ENCODE data around the gene PMM2. TPM values are rescaled to one million over a fixed set of nuclear protein-coding genes. Genes with fewer than 3 reads are reported as not detected.

PMM2 gene
- total and polyA plus RNA-seq, 2 donors (not counting 3 experiments of a cell fraction or from before 2014, with no cell fraction given): 29.0 to 61.3 TPM

DNA sequence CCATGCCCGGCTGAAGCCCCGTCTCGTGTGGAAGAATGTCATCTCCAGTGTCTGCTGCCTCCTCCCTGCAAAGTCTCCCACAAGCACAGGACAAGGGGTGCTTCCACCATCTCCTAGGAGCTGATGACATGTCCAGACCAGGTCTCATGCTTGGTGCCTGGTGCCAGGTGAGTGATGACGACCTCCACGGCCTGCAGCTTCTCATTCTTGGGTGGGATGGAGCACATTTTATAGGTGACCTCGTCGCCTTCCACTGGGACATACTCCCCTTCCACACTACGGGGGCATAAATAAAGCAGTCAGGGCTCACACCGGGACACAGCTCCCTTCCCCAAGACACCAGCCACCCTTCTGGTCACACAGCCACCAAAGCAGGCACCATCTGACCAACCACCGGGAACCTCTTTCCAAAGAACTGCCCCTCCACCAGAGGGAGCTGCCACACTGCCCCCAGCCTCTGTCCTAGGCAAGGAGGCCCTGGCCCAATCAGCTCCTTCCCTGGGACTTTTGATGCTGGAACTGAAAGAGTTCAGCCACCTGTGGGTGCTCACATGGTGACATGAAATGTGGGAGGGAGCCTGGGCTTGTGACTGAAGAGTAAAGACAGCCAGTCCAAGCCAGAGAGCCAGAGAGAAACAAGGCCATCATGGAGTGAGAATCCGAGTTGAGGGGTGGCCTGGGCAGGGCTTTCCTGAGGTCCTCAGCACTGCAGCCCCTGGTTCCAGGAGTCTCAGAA is 57.6 kb downstream of the PMM2 start:
- POLR2A ChIA-PET: interaction anchor here (0.7 kb wide), 1 partner anchor 265 kb away, joined by 4 read pairs; no protein-coding TSS in a partner anchor
- FAIRE-seq: no peak
- CTCF ChIA-PET: interaction anchor here (1.1 to 2.4 kb wide), 5 partner anchors 10 to 280 kb away, joined by 3 to 13 read pairs (median 6); partner anchors contain the start of gene CARHSP1

More for the DNA sequence above, 57.6 kb downstream of the PMM2 start:
- TF ChIP-seq FOS (IDR thresholded peaks at IDR 0.05; ENCODE audit: borderline replicate concordance, insufficient read depth, low read length) (no peak), CTCF (IDR thresholded peaks at IDR 0.05; ENCODE audit: extremely low read depth in 1 of 2, insufficient read depth in 1 of 2, low read depth in 1 of 2, low read length in 2 of 2) (peak in 1 of 2 donors; percentile 14)
- Histone ChIP-seq H3K4me3 (replicated peaks in 1 of 3; ENCODE audit: insufficient read depth in 1 of 3, low read depth in 1 of 3, low read length in 3 of 3) (no peak overlapping the region), H3K27me3 (ENCODE audit: control insufficient read depth in 2 of 2, insufficient read depth in 2 of 2, low read length in 2 of 2) (no peaks in the 10 kb centered on the region), H3K4me1 (ENCODE audit: control insufficient read depth, extremely low read depth, insufficient read depth, low read length) (peaks cover 15% of the 10 kb centered on the region), H2AFZ (ENCODE audit: low read depth, low read length) (no peak overlapping the region), H3K36me3 (ENCODE audit: control insufficient read depth in 2 of 2, extremely low read depth in 1 of 2, insufficient read depth in 2 of 2, low read length in 2 of 2) (peaks cover 3 to 19% of the 10 kb centered on the region in 2 experiments), H3K9ac (replicated peaks; ENCODE audit: extremely low read depth, insufficient read depth, low read length) (no peak overlapping the region), H3K4me2 (ENCODE audit: insufficient read depth, low read length) (no peak overlapping the region), H3K9me3 (replicated peaks; ENCODE audit: control insufficient read depth, insufficient read depth, low read length) (no peaks in the 10 kb centered on the region), H4K20me1 (replicated peaks; ENCODE audit: control insufficient read depth, extremely low read depth, insufficient read depth, low read length) (no peaks in the 10 kb centered on the region), H3K27ac (ENCODE audit: insufficient read depth, low read depth, low read length) (no peak overlapping the region), H3K9me1 (replicated peaks; ENCODE audit: control insufficient read depth, extremely low read depth, insufficient read depth, low read length) (no peaks in the 10 kb centered on the region), H3K79me2 (ENCODE audit: control insufficient read depth, insufficient read depth, low read length) (peaks cover 4% of the 10 kb centered on the region)
- intact Hi-C loops (cut with micrococcal nuclease): no loop called here
- BruUV-seq (replicated peaks): no TSS peak
- no peak for DNase-seq (ENCODE audit: low read depth, low spot score)
- dilution Hi-C loops (cut with MboI; ENCODE audit: extremely low pct_ligation_motif_present, low sequenced_read_pairs): no loop called here
